Lower leg skin (tissue), 3 donors: ENCODE data around the gene CLTA.

Experiments
- POLR2A ChIP-seq, 2 donors: fragments of 450-650 bp; IDR thresholded peaks; one replicate each; pipeline ENCODE4 v1.6.1; 2016 to 2017; ENCODE audit warnings: antibody characterized with exemption in 2 of 2, mild to moderate bottlenecking in 1 of 2, moderate library complexity in 1 of 2
- TF ChIP-seq, protein P1 (sequence below), 3 donors: fragments of 450-650 bp; IDR thresholded peaks; one replicate each; pipeline ENCODE4 v1.5.1; 2016; ENCODE audit warnings: antibody characterized with exemption in 3 of 3, mild to moderate bottlenecking in 3 of 3, moderate library complexity in 2 of 3

DNA sequence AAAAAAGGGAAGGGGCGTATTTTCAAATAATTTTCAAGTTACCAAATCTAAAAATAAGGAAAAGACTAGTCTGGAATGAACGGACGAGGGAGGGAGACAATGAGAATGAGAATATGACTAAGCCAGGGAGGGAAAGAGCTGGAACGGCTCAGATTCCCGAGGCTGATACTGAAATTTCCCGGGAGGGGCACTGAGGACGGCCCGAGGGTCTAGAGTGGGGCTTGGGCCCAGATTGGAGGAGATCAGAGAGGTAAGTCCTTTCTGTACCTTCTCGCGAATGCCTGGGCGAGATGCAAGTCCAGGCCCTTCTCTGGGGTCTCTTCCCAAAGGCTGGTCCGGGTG, 24.9 kb upstream of the CLTA start:
- TF ChIP-seq, protein P1, sequence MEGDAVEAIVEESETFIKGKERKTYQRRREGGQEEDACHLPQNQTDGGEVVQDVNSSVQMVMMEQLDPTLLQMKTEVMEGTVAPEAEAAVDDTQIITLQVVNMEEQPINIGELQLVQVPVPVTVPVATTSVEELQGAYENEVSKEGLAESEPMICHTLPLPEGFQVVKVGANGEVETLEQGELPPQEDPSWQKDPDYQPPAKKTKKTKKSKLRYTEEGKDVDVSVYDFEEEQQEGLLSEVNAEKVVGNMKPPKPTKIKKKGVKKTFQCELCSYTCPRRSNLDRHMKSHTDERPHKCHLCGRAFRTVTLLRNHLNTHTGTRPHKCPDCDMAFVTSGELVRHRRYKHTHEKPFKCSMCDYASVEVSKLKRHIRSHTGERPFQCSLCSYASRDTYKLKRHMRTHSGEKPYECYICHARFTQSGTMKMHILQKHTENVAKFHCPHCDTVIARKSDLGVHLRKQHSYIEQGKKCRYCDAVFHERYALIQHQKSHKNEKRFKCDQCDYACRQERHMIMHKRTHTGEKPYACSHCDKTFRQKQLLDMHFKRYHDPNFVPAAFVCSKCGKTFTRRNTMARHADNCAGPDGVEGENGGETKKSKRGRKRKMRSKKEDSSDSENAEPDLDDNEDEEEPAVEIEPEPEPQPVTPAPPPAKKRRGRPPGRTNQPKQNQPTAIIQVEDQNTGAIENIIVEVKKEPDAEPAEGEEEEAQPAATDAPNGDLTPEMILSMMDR (IDR thresholded peaks at IDR 0.05), result no peak
- no peak for TF ChIP-seq POLR2A (IDR thresholded peaks at IDR 0.05)
